IMR-90 (cell line): Measurements from ENCODE around the gene TENM3. TPM values are rescaled to one million over a fixed set of nuclear protein-coding genes. Genes with fewer than 3 reads are reported as not detected.

Source experiments
- ATAC-seq: fragments of 200-7000 bp; cut with Tn5 transposase; 2 replicates; pipeline ENCODE4 v1.9.1; 2020; ENCODE audit warnings: low read depth, mild to moderate bottlenecking, moderate library complexity
- BruUV-seq: library from RNA; stranded (reverse); fragments of 400-500 nt; replicated peaks from 2 replicates; lab custom pipeline; 2021; lab: Mats Ljungman, UMichigan
- CTCF ChIA-PET: fragments of 300-600 bp; formaldehyde crosslinking; extraction: SDS; loops from one replicate; lab custom pipeline; 2021; ENCODE audit warnings: antibody characterized with exemption; lab: Yijun Ruan, JAX
- POLR2A ChIA-PET: fragments of 300-600 bp; sonication (Branson Sonifier 250); formaldehyde crosslinking; loops from one replicate; lab custom pipeline; 2022; ENCODE audit warnings: antibody characterized with exemption; ENCODE audit not compliant: unreplicated experiment; lab: Charles Lee
- DNase-seq: peaks from one replicate; pipeline ENCODE4 v3.0.0; 2013
- H2AFZ ChIP-seq: replicated peaks from 2 replicates; pipeline ENCODE3; 2013; ENCODE audit warnings: low read length, mild to moderate bottlenecking; ENCODE audit not compliant: poor library complexity
- H2AK5ac ChIP-seq: 2 replicates; pipeline ENCODE4 v1.6.1; 2013; ENCODE audit warnings: low read depth, low read length, inconsistent platforms
- H2AK9ac ChIP-seq: replicated peaks from 2 replicates; pipeline ENCODE3; 2013; ENCODE audit warnings: mild to moderate bottlenecking, low read depth, low read length, moderate library complexity; ENCODE audit not compliant: poor library complexity
- H2BK120ac ChIP-seq: 2 replicates; pipeline ENCODE4 v1.6.1; 2013; ENCODE audit warnings: low read depth, low read length, inconsistent platforms
- H2BK15ac ChIP-seq: 3 replicates; pipeline ENCODE4 v1.6.1; 2013; ENCODE audit warnings: low read depth, low read length, inconsistent platforms
- H2BK20ac ChIP-seq: 2 replicates; pipeline ENCODE4 v1.6.1; 2013; ENCODE audit warnings: low read depth, mild to moderate bottlenecking, inconsistent platforms, low read length, moderate library complexity
- H2BK5ac ChIP-seq: 2 replicates; pipeline ENCODE4 v1.6.1; 2013; ENCODE audit warnings: mild to moderate bottlenecking, low read depth, low read length, inconsistent platforms; ENCODE audit not compliant: poor library complexity, severe bottlenecking
- H3K14ac ChIP-seq: replicated peaks from 2 replicates; pipeline ENCODE4 v1.6.1; 2013; ENCODE audit warnings: low read depth, low read length, inconsistent platforms
- H3K18ac ChIP-seq: 2 replicates; pipeline ENCODE4 v1.6.1; 2013; ENCODE audit warnings: low read depth, low read length, control low read depth
- H3K23ac ChIP-seq: 2 replicates; pipeline ENCODE4 v1.6.1; 2013; ENCODE audit warnings: low read depth, low read length, inconsistent platforms
- H3K27ac ChIP-seq: 2 replicates; pipeline ENCODE4 v1.5.1; 2013; ENCODE audit warnings: mild to moderate bottlenecking, control low read depth, low read length; ENCODE audit not compliant: insufficient read depth
- H3K27me3 ChIP-seq: 2 replicates; pipeline ENCODE4 v1.6.1; 2013; ENCODE audit warnings: low read length; ENCODE audit not compliant: control insufficient read depth, insufficient read depth
- H3K36me3 ChIP-seq: 2 replicates; pipeline ENCODE4 v1.6.1; 2013; ENCODE audit warnings: low read length, mixed read lengths; ENCODE audit not compliant: control insufficient read depth, insufficient read depth
- H3K4ac ChIP-seq: 2 replicates; pipeline ENCODE4 v1.6.1; 2013; ENCODE audit warnings: low read depth, low read length, inconsistent platforms
- H3K4me1 ChIP-seq: 2 replicates; pipeline ENCODE4 v1.6.1; 2013; ENCODE audit warnings: low read length, mixed read lengths; ENCODE audit not compliant: control insufficient read depth, insufficient read depth
- H3K4me2 ChIP-seq: 2 replicates; pipeline ENCODE4 v1.6.1; 2013; ENCODE audit warnings: low read depth, mild to moderate bottlenecking, control low read depth, low read length, moderate library complexity
- H3K4me3 ChIP-seq: 2 replicates; pipeline ENCODE4 v1.5.1; 2013; ENCODE audit warnings: low read depth, mild to moderate bottlenecking, control low read depth, low read length, moderate library complexity; ENCODE audit not compliant: insufficient read depth
- H3K56ac ChIP-seq: 2 replicates; pipeline ENCODE4 v1.6.1; 2013; ENCODE audit warnings: low read length, inconsistent platforms; ENCODE audit not compliant: insufficient read depth; ENCODE audit errors: extremely low read depth
- H3K79me1 ChIP-seq, 2 experiments: 2 replicates each; pipeline ENCODE4 v1.6.1; 2013; ENCODE audit warnings: low read length in 2 of 2, inconsistent platforms in 1 of 2, low read depth in 1 of 2
- H3K9ac ChIP-seq: 2 replicates; pipeline ENCODE4 v1.6.1; 2013; ENCODE audit warnings: low read depth, low read length, control low read depth
- H3K9me1 ChIP-seq: 2 replicates; pipeline ENCODE4 v1.6.1; 2013; ENCODE audit warnings: low read length, inconsistent platforms; ENCODE audit not compliant: insufficient read depth
- H3K9me3 ChIP-seq: 2 replicates; pipeline ENCODE4 v1.6.1; 2013; ENCODE audit warnings: low read length; ENCODE audit not compliant: control insufficient read depth, insufficient read depth
- H4K20me1 ChIP-seq: 2 replicates; pipeline ENCODE4 v1.6.1; 2013; ENCODE audit warnings: low read length, inconsistent platforms; ENCODE audit not compliant: insufficient read depth
- H4K5ac ChIP-seq: 2 replicates; pipeline ENCODE4 v1.6.1; 2013; ENCODE audit warnings: mild to moderate bottlenecking, low read depth, low read length, control low read depth
- H4K8ac ChIP-seq, 2 experiments: 2 replicates each; pipeline ENCODE4 v1.6.1; 2013; ENCODE audit warnings: low read depth in 2 of 2, low read length in 2 of 2, control low read depth in 1 of 2, inconsistent platforms in 1 of 2
- H4K91ac ChIP-seq: 2 replicates; pipeline ENCODE4 v1.6.1; 2013; ENCODE audit warnings: low read depth, low read length, inconsistent platforms; ENCODE audit not compliant: insufficient read depth
- BHLHE40 ChIP-seq: fragments of 150-350 bp; IDR thresholded peaks from 2 replicates; pipeline ENCODE4 v1.6.1; 2016; ENCODE audit warnings: mild to moderate bottlenecking, low read depth, low read length
- CEBPB ChIP-seq: IDR thresholded peaks from 2 replicates; pipeline ENCODE4 v1.6.1; 2012; ENCODE audit warnings: low read depth, low read length, improper control_type of control experiment
- CHD1 ChIP-seq: IDR thresholded peaks from 2 replicates; pipeline ENCODE4 v1.6.1; 2012; ENCODE audit warnings: low read depth, low read length, improper control_type of control experiment
- CTCF ChIP-seq: conservative IDR thresholded peaks from 2 replicates; pipeline ENCODE4 v1.5.1; 2012; ENCODE audit warnings: mild to moderate bottlenecking, low read depth, low read length, improper control_type of control experiment
- ELK1 ChIP-seq: fragments of 150-350 bp; IDR thresholded peaks from 2 replicates; pipeline ENCODE4 v1.6.1; 2016; ENCODE audit warnings: low read depth, mild to moderate bottlenecking, low read length, moderate library complexity, borderline replicate concordance
- FOS ChIP-seq: fragments of 150-350 bp; IDR thresholded peaks from 2 replicates; pipeline ENCODE4 v1.6.1; 2016; ENCODE audit warnings: low read depth, low read length
- MAFK ChIP-seq: IDR thresholded peaks from 2 replicates; pipeline ENCODE4 v1.6.1; 2012; ENCODE audit warnings: low read depth, low read length, improper control_type of control experiment
- MAZ ChIP-seq: IDR thresholded peaks from 2 replicates; pipeline ENCODE4 v1.6.1; 2012; ENCODE audit warnings: low read depth, mild to moderate bottlenecking, low read length, improper control_type of control experiment, moderate library complexity, borderline replicate concordance
- MXI1 ChIP-seq: IDR thresholded peaks from 2 replicates; pipeline ENCODE4 v1.6.1; 2012; ENCODE audit warnings: low read depth, mild to moderate bottlenecking, low read length, moderate library complexity, borderline replicate concordance
- NFE2L2 ChIP-seq: fragments of 150-350 bp; IDR thresholded peaks from 2 replicates; pipeline ENCODE4 v1.6.1; 2016; ENCODE audit warnings: low read depth, mild to moderate bottlenecking, low read length
- POLR2A ChIP-seq: IDR thresholded peaks from 2 replicates; pipeline ENCODE4 v1.6.1; 2012; ENCODE audit warnings: mild to moderate bottlenecking, low read depth, low read length
- RAD21 ChIP-seq: IDR thresholded peaks from 2 replicates; pipeline ENCODE4 v1.6.1; 2012; ENCODE audit warnings: low read length, improper control_type of control experiment
- RCOR1 ChIP-seq: IDR thresholded peaks from 2 replicates; pipeline ENCODE4 v1.6.1; 2012; ENCODE audit warnings: mild to moderate bottlenecking, low read length, improper control_type of control experiment; ENCODE audit not compliant: insufficient replicate concordance
- RFX5 ChIP-seq: IDR thresholded peaks from 2 replicates; pipeline ENCODE4 v1.8.0; 2012; ENCODE audit warnings: low read depth, mild to moderate bottlenecking, low read length, moderate library complexity
- SMC3 ChIP-seq: fragments of 150-350 bp; IDR thresholded peaks from 2 replicates; pipeline ENCODE4 v1.6.1; 2016; ENCODE audit warnings: low read depth, mild to moderate bottlenecking, antibody characterized with exemption, low read length, moderate library complexity
- USF2 ChIP-seq: fragments of 150-350 bp; IDR thresholded peaks from 2 replicates; pipeline ENCODE4 v1.6.1; 2017; ENCODE audit warnings: mild to moderate bottlenecking, antibody characterized with exemption, low read length, low read depth
- WGBS, 2 experiments: methylation state at CpG; one replicate each; pipeline versions ENCODE4 v1.1.5 to v1.1.7; 2013; ENCODE audit warnings: missing lambda C conversion rate in 2 of 2; ENCODE audit not compliant: insufficient read length in 1 of 2; ENCODE audit errors: extremely low coverage in 2 of 2; 5-methylcytosine and 5-hydroxymethylcytosine counted together
- dilution Hi-C: fragments of 300-500 bp; cut with HindIII; formaldehyde crosslinking; loops from one replicate; pipeline ENCODE4 v1.14.3; 2018; ENCODE audit warnings: low sequenced_read_pairs; ENCODE audit not compliant: unreplicated experiment
- in situ Hi-C: fragments of 300-500 bp; cut with MboI; formaldehyde crosslinking; loops from 3 replicates; pipeline ENCODE4 v1.14.3; 2019; ENCODE audit warnings: low sequenced_read_pairs, inconsistent platforms, mixed read lengths
- intact Hi-C: fragments of 100-400 bp; cut with micrococcal nuclease; formaldehyde crosslinking; loops from 2 replicates; pipeline ENCODE4 v1.10.0; 2022
- polyA plus RNA-seq, 3 experiments: library from polyadenylated mRNA; depleted of rRNA; stranded (reverse); fragments of >200 nt; gene quantifications; 2 replicates each; pipeline ENCODE4 v1.2.3, GENCODE V29; 2012; ENCODE audit warnings: low replicate concordance in 1 of 3
- total RNA-seq: library from RNA; depleted of rRNA; stranded (reverse); fragments of >200 nt; gene quantifications from 2 replicates; pipeline ENCODE4 v1.2.3, GENCODE V29; 2012

Gene TENM3
- total and polyA plus RNA-seq, 2 of the 4 experiments (the other 2 are of a cell fraction): 29.9 to 173 TPM

GRCh38 chr4:182835006-182835740, 592.0 kb downstream of the TENM3 start:
- no peaks in the 10 kb centered on the region for H3K9me1 ChIP-seq
- CTCF ChIA-PET: no interaction called here
- no peak for ATAC-seq
- no peaks in the 10 kb centered on the region for H4K20me1 ChIP-seq
- peak overlapping the region; percentile 41 for H2AFZ ChIP-seq
- no peak overlapping the region for H3K9ac ChIP-seq
- BruUV-seq: no TSS peak
- dilution Hi-C loops (no loop called here), intact Hi-C loops (no loop called here), in situ Hi-C loops (no loop called here)
- WGBS, 2 experiments: 65% methylated on average over 21 of the region's 26 CpGs; no CpG with 5 or more reads in 1 of the 2 experiments
- no peak overlapping the region for H3K14ac ChIP-seq
- H3K4me2 ChIP-seq: no peak overlapping the region
- peaks cover 20% of the 10 kb centered on the region for H3K27me3 ChIP-seq
- no peak overlapping the region for H3K4me3 ChIP-seq
- no peak for DNase-seq
- H3K56ac ChIP-seq: no peak overlapping the region
- no peak for TF ChIP-seq MAFK
- no peak for TF ChIP-seq MAZ
- no peak for TF ChIP-seq SMC3
- no peak for TF ChIP-seq RFX5
- TF ChIP-seq CHD1: no peak
- no peak for TF ChIP-seq CEBPB
- no peak for TF ChIP-seq MXI1
- TF ChIP-seq POLR2A: no peak
- no peak for TF ChIP-seq RCOR1
- no peak for TF ChIP-seq ELK1
- TF ChIP-seq CTCF: no peak
- no peak for TF ChIP-seq BHLHE40
- no peak for TF ChIP-seq NFE2L2
- TF ChIP-seq FOS: no peak
- TF ChIP-seq USF2: no peak
- TF ChIP-seq RAD21: no peak
- H4K5ac ChIP-seq: no peak overlapping the region
- no peaks in the 10 kb centered on the region for H3K4me1 ChIP-seq
- no peak overlapping the region for H4K8ac ChIP-seq
- H2BK15ac ChIP-seq: no peak overlapping the region
- H3K4ac ChIP-seq: no peak overlapping the region
- peaks cover 3% of the 10 kb centered on the region; the same call in 1 of the 2 replicates for H3K9me3 ChIP-seq
- no peak overlapping the region for H2AK5ac ChIP-seq
- H2AK9ac ChIP-seq: no peak overlapping the region
- H3K79me1 ChIP-seq: no peaks in the 10 kb centered on the region
- H2BK120ac ChIP-seq: no peak overlapping the region
- H2BK20ac ChIP-seq: no peak overlapping the region
- H4K91ac ChIP-seq: no peak overlapping the region
- H3K18ac ChIP-seq: no peak overlapping the region
- POLR2A ChIA-PET: no interaction called here
- H3K23ac ChIP-seq: no peak overlapping the region
- no peak overlapping the region for H2BK5ac ChIP-seq
- H3K27ac ChIP-seq: no peak overlapping the region
- H3K36me3 ChIP-seq: no peaks in the 10 kb centered on the region
